Fibroblast of mammary gland (primary cell): ENCODE measurements around the gene GPR107.

ENCODE experiments used
- DNase-seq: peaks from one replicate; pipeline ENCODE4 v3.0.0-alpha.2; 2010; ENCODE audit warnings: low read depth
- H3K4me3 ChIP-seq: 2 replicates; pipeline ENCODE4 v1.5.1; 2011; ENCODE audit warnings: low read depth, mild to moderate bottlenecking, low read length, moderate library complexity; ENCODE audit not compliant: control insufficient read depth
- CTCF ChIP-seq: conservative IDR thresholded peaks from 2 replicates; pipeline ENCODE4 v1.5.1; 2011; ENCODE audit warnings: low read depth, low read length, inconsistent platforms; ENCODE audit not compliant: control insufficient read depth, insufficient read depth

Gene GPR107

GRCh38 chr9:130058154-130058553 is 4.4 kb downstream of the GPR107 start:
- peak; percentile 31 for TF ChIP-seq CTCF
- no peak for DNase-seq
- H3K4me3 ChIP-seq, result no peak overlapping the region

GRCh38 chr9:130058887-130059286 is 5.2 kb downstream of the GPR107 start:
- no peak for DNase-seq
- no peak for TF ChIP-seq CTCF
- no peak overlapping the region for H3K4me3 ChIP-seq

- TF ChIP-seq CTCF, result no peak
- no peak overlapping the region for H3K4me3 ChIP-seq
- no peak for DNase-seq
Observed at GRCh38 chr9:130060296-130060695, 6.6 kb downstream of the GPR107 start.

GRCh38 chr9:130062750-130063149 is 9.0 kb downstream of the GPR107 start:
- no peak for DNase-seq
- no peak for TF ChIP-seq CTCF
- no peak overlapping the region for H3K4me3 ChIP-seq

GRCh38 chr9:130064621-130065020 is 10.9 kb downstream of the GPR107 start:
- H3K4me3 ChIP-seq, result no peak overlapping the region
- TF ChIP-seq CTCF, result no peak
- DNase-seq, result no peak

- H3K4me3 ChIP-seq, result no peak overlapping the region
- no peak for TF ChIP-seq CTCF
- no peak for DNase-seq
Observed at GRCh38 chr9:130069048-130069447, 15.3 kb downstream of the GPR107 start.
